GM15510 (cell line): Measurements from ENCODE around the gene SNAP29.

Experiments used
- POLR2A ChIP-seq: IDR thresholded peaks from 3 replicates; pipeline ENCODE4 v1.6.1; 2011; ENCODE audit warnings: borderline replicate concordance; ENCODE audit not compliant: insufficient read length; ENCODE audit errors: extremely low read depth

The SNAP29 gene

DNA sequence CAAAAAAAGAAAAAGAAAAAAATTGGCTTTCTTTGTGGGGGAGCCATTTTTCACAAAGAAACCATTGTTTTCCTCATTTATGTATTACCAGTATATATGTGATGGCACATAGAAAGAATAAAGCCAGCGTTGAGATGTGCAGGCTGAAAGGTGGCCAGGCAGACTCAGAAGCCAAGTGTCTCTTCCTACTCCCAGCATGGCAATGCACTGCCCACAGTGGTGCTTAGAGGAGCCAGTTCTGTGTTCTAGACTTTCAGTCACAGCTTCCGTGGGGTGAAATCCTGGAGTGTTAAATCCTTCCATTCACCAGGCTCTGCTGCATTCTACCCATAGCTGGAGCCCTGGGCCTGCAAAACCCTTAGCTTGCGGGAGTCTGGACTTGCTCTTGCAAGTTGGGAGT, 18.9 kb downstream of the SNAP29 start:
- no peak for TF ChIP-seq POLR2A

DNA sequence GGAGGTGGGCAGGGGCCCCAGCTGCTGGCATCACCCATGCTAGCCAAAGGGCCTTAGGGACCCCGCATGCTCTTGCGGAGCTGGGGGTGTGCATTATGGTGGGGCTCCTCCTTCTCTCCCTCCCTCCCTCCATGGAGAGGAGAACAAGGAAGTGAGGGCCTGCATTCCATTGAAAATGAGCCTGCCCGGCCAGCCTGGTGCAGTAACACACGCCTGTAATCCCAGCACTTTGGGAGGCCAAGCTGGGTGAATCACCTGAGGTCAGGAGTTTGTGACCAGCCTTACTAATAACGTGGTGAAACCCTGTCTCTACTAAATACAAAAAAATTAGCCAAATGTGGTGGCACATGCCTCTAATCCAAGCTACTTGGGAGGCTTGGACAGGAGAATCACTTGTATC, 22.4 kb downstream of the SNAP29 start:
- TF ChIP-seq POLR2A: no peak

DNA sequence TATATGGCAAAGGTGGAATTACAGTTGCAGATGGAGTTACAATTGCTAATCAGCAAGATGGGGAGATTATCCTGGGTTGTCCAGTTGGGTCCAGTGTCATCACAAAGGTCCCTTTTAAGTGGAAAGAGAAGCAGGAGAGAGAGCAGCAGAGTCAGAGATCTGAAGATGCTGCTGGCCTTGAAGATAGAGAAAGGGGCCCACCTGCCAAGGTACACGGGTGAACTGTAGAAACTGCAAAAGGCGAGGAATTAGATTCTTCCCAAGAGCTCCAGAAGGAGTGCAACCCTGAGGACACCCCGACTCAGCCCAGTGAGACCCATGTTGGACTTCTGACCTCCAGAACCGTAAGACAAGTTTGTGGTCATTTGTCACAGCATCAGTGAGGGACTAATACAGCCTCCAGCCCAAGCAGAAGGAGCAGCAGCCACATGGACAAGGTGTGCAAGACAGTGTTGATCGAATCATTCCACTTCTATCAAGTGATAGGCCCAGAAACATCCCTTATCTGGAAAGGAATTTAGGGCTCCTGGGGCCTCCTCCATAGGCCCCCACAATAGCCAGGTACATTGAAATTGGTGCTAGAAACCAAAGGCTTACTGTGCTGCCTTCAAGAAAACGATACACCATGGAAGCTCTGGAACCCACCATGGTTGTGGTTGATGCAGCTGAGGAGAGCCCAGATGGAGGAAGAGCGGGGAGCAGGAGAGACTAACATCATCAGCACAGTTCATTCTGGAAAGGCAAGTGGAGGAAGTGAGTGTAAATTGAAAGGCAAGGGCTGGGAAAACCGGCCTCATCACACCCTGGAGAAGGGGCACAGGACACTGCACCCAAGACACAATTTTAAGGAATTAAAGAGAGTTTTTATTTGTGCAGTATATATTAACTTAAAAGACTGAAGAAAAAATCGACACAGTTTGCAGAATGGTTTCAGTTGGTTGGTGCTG, 23.3 kb downstream of the SNAP29 start:
- no peak for TF ChIP-seq POLR2A

- no peak for TF ChIP-seq POLR2A
Observed at GRCh38 chr22:20882855-20883254, 24.0 kb downstream of the SNAP29 start.

DNA sequence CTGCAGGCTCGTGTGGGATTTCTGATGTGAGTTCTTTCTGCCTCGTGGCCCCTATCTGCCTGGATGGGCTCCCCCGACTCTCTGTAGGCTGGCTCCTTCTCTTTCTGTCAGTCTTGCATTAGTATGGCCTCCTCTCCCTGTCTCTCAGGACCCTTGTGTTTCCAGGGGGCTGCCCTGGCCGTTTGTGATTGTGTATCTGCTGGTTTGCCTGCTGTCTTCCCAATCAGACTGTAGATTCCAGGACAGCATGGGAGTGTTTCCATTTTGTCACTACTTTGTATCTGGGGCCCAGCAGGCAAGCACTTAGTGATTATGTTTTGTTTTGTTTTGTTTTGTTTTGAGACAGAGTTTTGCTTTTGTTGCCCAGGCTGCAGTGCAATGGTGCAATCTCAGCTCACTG, 25.6 kb downstream of the SNAP29 start:
- no peak for TF ChIP-seq POLR2A

GRCh38 chr22:20885017-20885556, 26.3 kb downstream of the SNAP29 start:
- TF ChIP-seq POLR2A: no peak

- TF ChIP-seq POLR2A: no peak
Observed at GRCh38 chr22:20885557-20886323, 26.9 kb downstream of the SNAP29 start.

DNA sequence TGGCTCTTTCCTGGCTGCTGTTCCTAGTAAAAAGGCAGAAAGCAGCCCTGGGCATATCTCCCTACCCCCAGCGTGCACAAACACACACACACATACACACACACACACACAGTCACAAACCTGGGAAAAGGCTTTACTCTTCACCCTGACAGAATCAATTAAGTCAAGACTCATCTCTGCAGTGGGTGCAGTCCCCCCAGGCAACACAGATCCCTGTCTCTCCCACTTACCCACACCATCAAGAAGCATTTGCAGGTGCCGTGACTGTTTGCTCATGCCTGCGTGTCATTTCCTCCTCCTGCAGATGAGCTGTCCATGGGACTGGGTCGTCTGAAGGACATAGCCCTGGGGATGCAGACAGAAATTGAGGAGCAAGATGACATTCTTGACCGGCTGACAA, 28.6 kb downstream of the SNAP29 start:
- no peak for TF ChIP-seq POLR2A

GRCh38 chr22:20889025-20889704, 30.4 kb downstream of the SNAP29 start:
- TF ChIP-seq POLR2A: no peak

GRCh38 chr22:20889904-20890540, 31.2 kb downstream of the SNAP29 start:
- no peak for TF ChIP-seq POLR2A

GRCh38 chr22:20890975-20891374, 32.2 kb downstream of the SNAP29 start:
- no peak for TF ChIP-seq POLR2A

DNA sequence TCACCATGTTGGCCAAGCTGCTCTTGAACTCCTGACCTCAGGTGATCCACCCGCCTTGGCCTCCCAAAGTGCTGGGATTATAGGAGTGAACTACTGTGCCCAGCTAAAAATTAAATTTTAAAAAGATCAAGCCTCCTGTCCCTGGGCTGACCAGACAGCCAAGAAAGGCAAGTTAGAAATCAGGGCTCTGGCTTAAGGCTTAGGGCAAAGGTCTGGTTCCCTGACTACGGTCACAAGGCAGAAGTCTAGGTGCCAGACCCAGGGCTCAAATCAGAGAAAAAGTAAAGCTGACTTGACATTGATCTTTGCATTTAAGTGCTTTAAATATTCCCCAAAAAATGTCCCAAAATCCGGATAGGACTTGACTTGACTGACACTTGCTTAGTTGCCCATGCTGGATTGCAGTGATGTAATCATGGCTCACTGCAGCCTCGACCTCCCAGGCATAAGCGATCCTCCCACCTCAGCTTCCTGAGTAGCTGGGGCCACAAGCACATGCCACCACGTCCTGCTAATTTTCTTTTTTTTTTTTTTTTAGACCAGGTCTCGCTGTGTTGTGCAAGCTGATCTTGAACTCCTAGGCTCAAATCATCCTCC, 41.1 kb downstream of the SNAP29 start:
- no peak for TF ChIP-seq POLR2A

DNA sequence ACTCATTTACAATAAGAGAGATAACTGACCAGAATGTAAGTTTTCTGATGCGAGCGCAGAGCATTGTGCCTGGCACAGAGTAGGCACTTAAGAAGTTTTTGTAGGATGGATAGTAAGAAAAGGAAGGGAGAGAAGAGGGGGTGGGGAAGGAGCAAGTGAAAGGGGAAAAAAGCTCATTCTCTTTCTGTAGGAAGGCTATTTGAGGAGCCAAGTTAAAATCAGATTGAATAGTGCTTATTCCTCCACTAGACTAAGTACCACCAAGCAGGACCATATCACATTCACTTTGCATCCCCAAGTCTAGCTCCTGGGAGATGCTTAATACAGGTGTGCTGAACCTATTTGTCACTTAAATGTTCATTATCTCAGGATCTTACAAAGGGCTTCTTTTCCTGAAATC, 44.3 kb downstream of the SNAP29 start:
- TF ChIP-seq POLR2A: no peak
